ENCODE measurements around the gene CNTLN.

DNA sequence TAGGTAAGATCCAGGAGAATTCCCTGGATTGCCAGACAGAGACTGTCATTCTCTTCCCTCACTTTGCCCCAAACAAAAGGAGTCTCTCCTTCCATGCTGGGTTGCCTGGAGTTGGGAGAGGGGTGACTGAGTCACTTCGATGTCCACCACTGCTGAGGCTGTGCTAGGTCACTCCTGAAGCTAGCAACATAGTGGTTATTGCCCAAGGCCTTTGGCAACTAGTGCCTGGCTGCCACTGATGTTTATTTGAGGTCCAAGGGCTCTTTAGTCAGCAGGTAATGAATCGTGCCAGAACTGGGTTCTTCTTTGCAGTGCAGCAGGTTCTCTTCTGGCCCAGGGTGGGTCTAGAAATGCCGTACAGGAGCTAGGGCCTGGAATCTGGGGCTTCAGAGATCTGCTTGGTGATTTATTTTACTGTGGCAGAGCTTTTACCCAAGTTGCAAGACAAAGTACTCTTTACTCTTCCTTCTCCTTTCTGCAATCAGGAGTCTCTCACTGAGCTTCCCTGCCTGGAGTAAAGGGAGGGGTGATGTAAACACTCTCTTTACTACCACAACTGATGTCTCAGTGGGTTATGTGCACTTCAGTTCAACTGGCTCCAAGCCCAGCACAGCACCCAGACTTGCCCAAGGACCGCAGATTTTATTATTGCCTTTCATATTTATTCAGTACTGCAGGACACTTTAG is 288.3 kb downstream of the CNTLN start:
- no peak for TF ChIP-seq CTCF (conservative IDR thresholded peaks at IDR 0.05 in 1 of 2, IDR thresholded peaks at IDR 0.05 in 1 of 2; ENCODE audit: extremely low read depth in 1 of 2, insufficient read depth in 1 of 2, low read depth in 1 of 2, low read length in 2 of 2)
- TF ChIP-seq EZH2 (IDR thresholded peaks at IDR 0.05; ENCODE audit: borderline replicate concordance, low read length) = no peak
